ENCODE results near the gene ISL2. TPM values are rescaled to one million over a fixed set of nuclear protein-coding genes. Genes with fewer than 3 reads are reported as not detected.

The ISL2 gene
- total and polyA plus RNA-seq, 3 experiments from 2014 or later: 0.15 to 0.22 TPM; not detected in 1

DNA sequence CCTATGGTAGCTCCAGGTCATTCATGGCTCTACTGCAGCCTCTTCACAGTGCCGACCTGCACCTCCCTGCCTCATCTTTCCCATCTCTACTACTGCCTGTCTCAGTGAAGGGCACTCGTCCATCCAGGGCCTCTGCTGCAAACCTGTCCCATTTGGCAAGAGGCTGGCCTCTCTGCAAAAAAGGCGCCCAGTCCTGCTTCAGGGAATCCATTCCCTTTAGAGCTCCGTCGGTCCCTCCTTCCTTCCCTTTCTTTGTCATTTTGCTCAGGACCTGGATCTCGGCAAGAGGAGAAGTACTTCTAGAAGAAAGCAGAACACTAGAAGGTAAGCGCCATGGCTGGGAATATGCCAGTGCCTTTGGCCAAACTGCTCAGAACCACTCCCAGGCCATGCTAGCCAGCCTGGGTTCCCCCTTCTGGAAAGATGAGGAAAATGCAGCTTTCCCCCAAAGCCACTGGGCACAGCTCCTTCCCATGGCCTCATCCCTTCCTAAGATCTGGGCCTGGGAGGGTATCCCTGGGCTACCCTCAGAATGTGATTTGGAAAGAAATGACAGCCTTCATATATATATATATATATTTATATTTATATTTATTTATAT lies 6.4 kb upstream of the ISL2 start:
- no peaks in the 10 kb centered on the region for H3K36me3 ChIP-seq (ENCODE audit: insufficient read depth, low read length)

DNA sequence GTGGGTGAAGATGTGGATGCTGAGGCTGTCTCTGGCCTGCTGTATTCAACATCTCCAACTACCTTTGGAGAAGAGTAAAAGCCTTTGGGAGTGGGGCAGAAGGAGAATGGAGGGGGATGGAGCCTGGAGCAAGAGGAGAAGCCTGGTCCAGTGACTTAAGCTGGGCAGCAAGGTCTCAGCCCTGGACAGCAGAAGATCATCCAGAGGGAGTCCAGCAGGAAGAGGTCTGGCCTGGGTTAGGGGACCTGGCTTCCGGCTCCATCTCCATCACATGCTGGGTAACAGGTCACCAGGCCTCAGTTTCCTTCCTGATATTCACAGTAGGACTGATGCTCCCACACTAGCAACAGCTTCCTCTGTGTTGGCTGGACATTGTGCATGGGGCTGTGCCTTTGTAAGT lies 3.8 kb upstream of the ISL2 start:
- H3K27me3 Mint-ChIP-seq: peaks cover 68 to 82% of the 10 kb centered on the region in 2 donors
- Histone ChIP-seq H3K27me3 (ENCODE audit: insufficient read depth, low read length, poor library complexity, severe bottlenecking) (peaks cover 26% of the 10 kb centered on the region), H3K27ac (ENCODE audit: low read depth, low read length) (no peak overlapping the region), H3K4me3 (ENCODE audit: low read length) (no peak overlapping the region), H3K9me3 (ENCODE audit: low read length) (no peaks in the 10 kb centered on the region), H3K36me3 (ENCODE audit: insufficient read depth, low read length) (no peaks in the 10 kb centered on the region), H3K4me1 (ENCODE audit: insufficient read depth, low read length) (peaks cover 21% of the 10 kb centered on the region)
- CTCF ChIA-PET: interaction anchor here (1.3 kb wide), 1 partner anchor 14 kb away, joined by 4 read pairs; no protein-coding TSS in a partner anchor
- H3K4me3 Mint-ChIP-seq: no peak overlapping the region
- peaks cover 25 to 32% (median 28%) of the 10 kb centered on the region in 3 donors for H3K4me1 Mint-ChIP-seq
- H3K36me3 Mint-ChIP-seq: peaks cover 0 to 3% (median 1%) of the 10 kb centered on the region in 3 donors
- peaks cover 0 to 6% (median 2%) of the 10 kb centered on the region in 5 donors for H3K9me3 Mint-ChIP-seq
- POLR2A ChIA-PET: interaction anchor here (1.2 kb wide), 1 partner anchor 9 kb away, joined by 3 read pairs; no protein-coding TSS in a partner anchor
- no peak for DNase-seq
- no peak overlapping the region for H3K27ac Mint-ChIP-seq

More for the DNA sequence above, 6.4 kb upstream of the ISL2 start:
- H3K9me3 Mint-ChIP-seq: peaks cover 0 to 2% (median 0%) of the 10 kb centered on the region in 5 donors
- peak overlapping the region in 1 of 8 donors; percentile 17 for H3K27ac Mint-ChIP-seq
- H3K27me3 Mint-ChIP-seq: peaks cover 53 to 72% of the 10 kb centered on the region in 2 donors
- H3K4me1 ChIP-seq (ENCODE audit: insufficient read depth, low read length): peaks cover 2% of the 10 kb centered on the region
- CTCF ChIA-PET: interaction anchor here (1.3 kb wide), 1 partner anchor 14 kb away, joined by 3 read pairs; no protein-coding TSS in a partner anchor
- H3K4me3 ChIP-seq (ENCODE audit: low read length): no peak overlapping the region
- no peak overlapping the region for H3K4me3 Mint-ChIP-seq
- H3K36me3 Mint-ChIP-seq: peaks cover 0 to 4% (median 1%) of the 10 kb centered on the region in 3 donors
- POLR2A ChIA-PET: no interaction called here
- H3K27ac ChIP-seq (ENCODE audit: low read depth, low read length): no peak overlapping the region
- H3K4me1 Mint-ChIP-seq: peaks cover 2 to 7% (median 3%) of the 10 kb centered on the region in 3 donors
- H3K27me3 ChIP-seq (ENCODE audit: insufficient read depth, low read length, poor library complexity, severe bottlenecking): peaks cover 8% of the 10 kb centered on the region
- DNase-seq: no peak
- no peaks in the 10 kb centered on the region for H3K9me3 ChIP-seq (ENCODE audit: low read length)

DNA sequence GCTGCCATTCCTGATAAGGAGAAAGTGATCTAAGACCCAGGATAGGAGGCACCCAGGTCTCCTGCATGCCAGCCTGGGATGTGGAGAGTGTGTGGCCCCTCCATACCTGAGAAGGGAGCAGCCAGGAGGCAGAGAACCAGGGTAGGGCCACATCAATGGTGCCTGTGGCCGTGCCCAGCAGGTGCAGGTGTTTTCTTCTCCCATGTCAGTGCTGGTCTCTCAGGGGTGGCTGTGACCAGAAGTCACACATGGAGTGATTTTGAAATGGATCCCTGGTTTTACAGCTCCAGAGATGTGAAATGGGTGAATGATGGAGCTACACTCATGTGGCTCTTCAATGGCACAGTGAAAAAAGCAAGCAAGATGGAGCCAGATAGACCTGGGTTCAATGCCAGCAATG lies 3.3 kb upstream of the ISL2 start:
- ChIA-PET POLR2A (interaction anchor here (1.2 kb wide), 1 partner anchor 9 kb away, joined by 3 read pairs; no protein-coding TSS in a partner anchor), CTCF (interaction anchor here (1.3 kb wide), 1 partner anchor 13 kb away, joined by 4 read pairs; no protein-coding TSS in a partner anchor)
- no peaks in the 10 kb centered on the region for H3K9me3 ChIP-seq (ENCODE audit: low read length)
- H3K27me3 ChIP-seq (ENCODE audit: insufficient read depth, low read length, poor library complexity, severe bottlenecking): peaks cover 30% of the 10 kb centered on the region
- peaks cover 65 to 77% of the 10 kb centered on the region in 2 donors for H3K27me3 Mint-ChIP-seq
- H3K36me3 Mint-ChIP-seq: peaks cover 0 to 1% (median 0%) of the 10 kb centered on the region in 3 donors
- peak overlapping the region in 1 of 8 donors; percentile 10 for H3K27ac Mint-ChIP-seq
- H3K36me3 ChIP-seq (ENCODE audit: insufficient read depth, low read length): no peaks in the 10 kb centered on the region
- H3K9me3 Mint-ChIP-seq: peaks cover 0 to 6% (median 2%) of the 10 kb centered on the region in 5 donors
- DNase-seq: no peak
- H3K4me3 Mint-ChIP-seq: no peak overlapping the region
- H3K4me3 ChIP-seq (ENCODE audit: low read length): no peak overlapping the region
- H3K4me1 Mint-ChIP-seq: peaks cover 25 to 33% (median 28%) of the 10 kb centered on the region in 3 donors
- H3K4me1 ChIP-seq (ENCODE audit: insufficient read depth, low read length): peaks cover 22% of the 10 kb centered on the region
- no peak overlapping the region for H3K27ac ChIP-seq (ENCODE audit: low read depth, low read length)

GRCh38 chr15:76333720-76334437 lies 2.7 kb upstream of the ISL2 start:
- peak overlapping the region in 1 of 8 donors; percentile 4 for H3K27ac Mint-ChIP-seq
- H3K36me3 Mint-ChIP-seq: peaks cover 0 to 1% (median 0%) of the 10 kb centered on the region in 3 donors
- H3K4me1 Mint-ChIP-seq: peaks cover 30 to 38% (median 34%) of the 10 kb centered on the region in 3 donors
- H3K27me3 Mint-ChIP-seq: peaks cover 67 to 77% of the 10 kb centered on the region in 2 donors
- peaks cover 0 to 6% (median 2%) of the 10 kb centered on the region in 5 donors for H3K9me3 Mint-ChIP-seq
- Histone ChIP-seq H3K4me3 (ENCODE audit: low read length) (no peak overlapping the region), H3K36me3 (ENCODE audit: insufficient read depth, low read length) (no peaks in the 10 kb centered on the region), H3K9me3 (ENCODE audit: low read length) (no peaks in the 10 kb centered on the region), H3K27me3 (ENCODE audit: insufficient read depth, low read length, poor library complexity, severe bottlenecking) (peaks cover 36% of the 10 kb centered on the region), H3K4me1 (ENCODE audit: insufficient read depth, low read length) (peaks cover 28% of the 10 kb centered on the region), H3K27ac (ENCODE audit: low read depth, low read length) (no peak overlapping the region)
- CTCF ChIA-PET: interaction anchor here (1.3 kb wide), 1 partner anchor 13 kb away, joined by 4 read pairs; no protein-coding TSS in a partner anchor
- no peak for DNase-seq
- peak overlapping the region in 1 of 7 donors; percentile 25 for H3K4me3 Mint-ChIP-seq
- POLR2A ChIA-PET: no interaction called here

DNA sequence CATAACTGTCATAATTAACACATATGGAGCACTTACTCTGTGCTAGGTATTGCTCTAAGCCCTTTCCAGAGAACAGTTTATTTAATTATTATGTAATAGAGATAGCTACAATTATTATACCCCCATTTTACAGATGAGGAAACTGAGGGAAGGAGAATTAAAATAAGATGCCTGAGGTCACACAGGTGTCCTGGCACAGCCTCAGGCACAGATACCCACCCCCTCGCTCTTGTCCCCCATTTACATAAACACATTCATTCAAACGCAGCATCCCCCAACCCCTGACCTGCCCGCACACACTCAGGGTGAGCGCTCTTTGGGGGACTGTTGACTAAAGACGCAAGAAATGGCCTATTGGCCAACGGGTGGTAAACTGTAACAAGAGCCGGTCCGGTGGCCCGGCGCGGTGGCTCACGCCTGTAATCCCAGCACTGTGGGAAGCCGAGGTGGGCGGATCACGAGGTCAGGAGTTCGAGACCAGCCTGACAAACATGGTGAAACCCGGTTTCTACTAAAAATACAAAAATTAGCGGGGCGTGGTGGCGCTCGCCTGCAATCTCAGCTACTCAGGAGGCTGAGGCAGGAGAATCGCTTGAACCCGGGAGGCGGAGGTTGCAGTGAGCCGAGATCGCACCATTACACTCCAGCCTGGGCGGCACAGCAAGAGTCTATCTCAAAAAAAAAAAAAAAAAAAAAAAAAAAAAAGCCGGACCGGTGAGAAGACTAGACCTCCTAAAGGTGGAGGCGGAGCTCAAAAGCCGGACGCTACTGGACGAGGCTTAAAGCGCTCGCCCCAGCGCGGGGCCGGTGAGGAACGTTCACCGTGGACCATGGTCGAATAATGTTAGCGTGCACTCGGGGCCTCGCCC lies 1.9 kb upstream of the ISL2 start:
- DNase-seq: no peak
- Histone ChIP-seq H3K36me3 (ENCODE audit: insufficient read depth, low read length) (no peaks in the 10 kb centered on the region), H3K9me3 (ENCODE audit: low read length) (no peaks in the 10 kb centered on the region), H3K27me3 (ENCODE audit: insufficient read depth, low read length, poor library complexity, severe bottlenecking) (peaks cover 44% of the 10 kb centered on the region), H3K27ac (ENCODE audit: low read depth, low read length) (no peak overlapping the region), H3K4me3 (ENCODE audit: low read length) (no peak overlapping the region), H3K4me1 (ENCODE audit: insufficient read depth, low read length) (peaks cover 36% of the 10 kb centered on the region)
- Mint-ChIP-seq H3K27me3 (peaks cover 71 to 77% of the 10 kb centered on the region in 2 donors), H3K4me3 (peak overlapping the region; percentile 8 to 91 (median 81)), H3K9me3 (peaks cover 0 to 6% (median 2%) of the 10 kb centered on the region in 5 donors), H3K4me1 (peaks cover 34 to 44% (median 40%) of the 10 kb centered on the region in 3 donors), H3K36me3 (peaks cover 0 to 1% (median 0%) of the 10 kb centered on the region in 3 donors), H3K27ac (peak overlapping the region in 1 of 8 donors; percentile 63)
- ChIA-PET POLR2A (interaction anchor here (0.6 to 1.0 kb wide), 2 partner anchors 9 to 37 kb away, joined by 3 read pairs; no protein-coding TSS in a partner anchor), CTCF (no interaction called here)

- H3K9me3 Mint-ChIP-seq: peaks cover 0 to 6% (median 2%) of the 10 kb centered on the region in 5 donors
- H3K27ac Mint-ChIP-seq: peak overlapping the region in 3 of 8 donors; percentile 58 to 72 (median 63)
Observed at GRCh38 chr15:76335307-76336253, 993 bp upstream of the ISL2 start.

More at GRCh38 chr15:76335307-76336253, 993 bp upstream of the ISL2 start:
- peaks cover 53% of the 10 kb centered on the region for H3K27me3 ChIP-seq (ENCODE audit: insufficient read depth, low read length, poor library complexity, severe bottlenecking)
- H3K4me3 ChIP-seq (ENCODE audit: low read length): peak overlapping the region; percentile 16
- peaks cover 41 to 53% (median 49%) of the 10 kb centered on the region in 3 donors for H3K4me1 Mint-ChIP-seq
- peaks cover 0 to 1% (median 0%) of the 10 kb centered on the region in 3 donors for H3K36me3 Mint-ChIP-seq
- no peaks in the 10 kb centered on the region for H3K9me3 ChIP-seq (ENCODE audit: low read length)
- H3K27ac ChIP-seq (ENCODE audit: low read depth, low read length): peak overlapping the region; percentile 54
- H3K27me3 Mint-ChIP-seq: peaks cover 77 to 79% of the 10 kb centered on the region in 2 donors
- H3K4me3 Mint-ChIP-seq: peak overlapping the region; percentile 72 to 91 (median 81)
- peak in 1 of 5 donors; percentile 10 for DNase-seq
- peaks cover 42% of the 10 kb centered on the region for H3K4me1 ChIP-seq (ENCODE audit: insufficient read depth, low read length)
- CTCF ChIA-PET: interaction anchor here (1.2 kb wide), 1 partner anchor 10 kb away, joined by 7 read pairs; no protein-coding TSS in a partner anchor
- H3K36me3 ChIP-seq (ENCODE audit: insufficient read depth, low read length): no peaks in the 10 kb centered on the region
- POLR2A ChIA-PET: interaction anchor here (0.6 to 1.5 kb wide), 3 partner anchors 8 to 38 kb away, joined by 3 to 6 read pairs (median 3); no protein-coding TSS in a partner anchor

Measured in CD8-positive, alpha-beta memory T cell (primary cell).